ENCODE measurements around the gene PAQR7. TPM values are rescaled to one million over a fixed set of nuclear protein-coding genes. Genes with fewer than 3 reads are reported as not detected.

The PAQR7 gene
- total RNA-seq, 1 donor from 2014 or later = 7.3 TPM

GRCh38 chr1:25820247-25821111, 55.0 kb downstream of the PAQR7 start:
- Histone ChIP-seq H3K9ac (ENCODE audit: low read depth in 1 of 3, low read length in 3 of 3) (peak overlapping the region; percentile 95 to 98 (median 95)), H3K36me3 (ENCODE audit: control insufficient read depth in 3 of 3, insufficient read depth in 3 of 3, low read length in 3 of 3) (peaks cover 10 to 15% (median 15%) of the 10 kb centered on the region in 3 donors), H3K9me3 (ENCODE audit: control insufficient read depth in 3 of 3, low read length in 3 of 3) (no peaks in the 10 kb centered on the region), H3K4me3 (ENCODE audit: low read length in 3 of 3) (peak overlapping the region; percentile 80 to 98 (median 95)), H3K27ac (ENCODE audit: low read depth, low read length) (peak overlapping the region; percentile 91), H3K4me1 (ENCODE audit: control insufficient read depth in 3 of 3, insufficient read depth in 3 of 3, low read length in 3 of 3) (peaks cover 39 to 62% (median 42%) of the 10 kb centered on the region in 3 donors), H3K27me3 (ENCODE audit: control insufficient read depth in 3 of 3, insufficient read depth in 3 of 3, low read length in 3 of 3) (no peaks in the 10 kb centered on the region)

- Histone ChIP-seq H3K4me1 (ENCODE audit: control insufficient read depth in 3 of 3, insufficient read depth in 3 of 3, low read length in 3 of 3) (peaks cover 39 to 59% (median 42%) of the 10 kb centered on the region in 3 donors), H3K4me3 (ENCODE audit: low read length in 3 of 3) (peak within 1 kb of the TSS; percentile 80 to 98 (median 95)), H3K36me3 (ENCODE audit: control insufficient read depth in 3 of 3, insufficient read depth in 3 of 3, low read length in 3 of 3) (peaks cover 12 to 22% (median 18%) of the 10 kb centered on the region in 3 donors), H3K27ac (ENCODE audit: low read depth, low read length) (peak within 1 kb of the TSS; percentile 91), H3K9me3 (ENCODE audit: control insufficient read depth in 3 of 3, low read length in 3 of 3) (no peaks in the 10 kb centered on the region), H3K9ac (ENCODE audit: low read depth in 1 of 3, low read length in 3 of 3) (peak within 1 kb of the TSS; percentile 95 to 98 (median 95)), H3K27me3 (ENCODE audit: control insufficient read depth in 3 of 3, insufficient read depth in 3 of 3, low read length in 3 of 3) (no peaks in the 10 kb centered on the region)
These were observed 55.8 kb downstream of the PAQR7 start, which contains the start of gene MTFR1L for GRCh38 chr1:25819491-25820246. TSS of gene MTFR1L (plus strand) at chr1:25819954. CDS start at chr1:25823105, 3,151 bp downstream.

GRCh38 chr1:25818569-25818968, 56.9 kb downstream of the PAQR7 start:
- no peaks in the 10 kb centered on the region for H3K9me3 ChIP-seq (ENCODE audit: control insufficient read depth in 3 of 3, low read length in 3 of 3)
- H3K36me3 ChIP-seq (ENCODE audit: control insufficient read depth in 3 of 3, insufficient read depth in 3 of 3, low read length in 3 of 3) = peaks cover 19 to 31% (median 29%) of the 10 kb centered on the region in 3 donors
- H3K4me3 ChIP-seq (ENCODE audit: low read length in 3 of 3) = peak overlapping the region; percentile 80 to 98 (median 95)
- H3K27me3 ChIP-seq (ENCODE audit: control insufficient read depth in 3 of 3, insufficient read depth in 3 of 3, low read length in 3 of 3) = no peaks in the 10 kb centered on the region
- peaks cover 39 to 57% (median 41%) of the 10 kb centered on the region in 3 donors for H3K4me1 ChIP-seq (ENCODE audit: control insufficient read depth in 3 of 3, insufficient read depth in 3 of 3, low read length in 3 of 3)
- H3K27ac ChIP-seq (ENCODE audit: low read depth, low read length) = peak overlapping the region; percentile 91
- peak overlapping the region; percentile 95 to 98 (median 95) for H3K9ac ChIP-seq (ENCODE audit: low read depth in 1 of 3, low read length in 3 of 3)

- Histone ChIP-seq H3K9ac (ENCODE audit: low read depth in 1 of 3, low read length in 3 of 3) (peak overlapping the region in 1 of 3 donors; percentile 98), H3K4me1 (ENCODE audit: control insufficient read depth in 3 of 3, insufficient read depth in 3 of 3, low read length in 3 of 3) (peaks cover 33 to 51% (median 36%) of the 10 kb centered on the region in 3 donors), H3K9me3 (ENCODE audit: control insufficient read depth in 3 of 3, low read length in 3 of 3) (no peaks in the 10 kb centered on the region), H3K27ac (ENCODE audit: low read depth, low read length) (peak overlapping the region; percentile 91), H3K4me3 (ENCODE audit: low read length in 3 of 3) (no peak overlapping the region), H3K36me3 (ENCODE audit: control insufficient read depth in 3 of 3, insufficient read depth in 3 of 3, low read length in 3 of 3) (peaks cover 25 to 33% (median 28%) of the 10 kb centered on the region in 3 donors), H3K27me3 (ENCODE audit: control insufficient read depth in 3 of 3, insufficient read depth in 3 of 3, low read length in 3 of 3) (no peaks in the 10 kb centered on the region)
These were observed 57.5 kb downstream of the PAQR7 start for GRCh38 chr1:25817840-25818501.

GRCh38 chr1:25816112-25816718, 59.3 kb downstream of the PAQR7 start:
- H3K27ac ChIP-seq (ENCODE audit: low read depth, low read length) = no peak overlapping the region
- no peaks in the 10 kb centered on the region for H3K9me3 ChIP-seq (ENCODE audit: control insufficient read depth in 3 of 3, low read length in 3 of 3)
- peaks cover 17 to 36% (median 25%) of the 10 kb centered on the region in 3 donors for H3K4me1 ChIP-seq (ENCODE audit: control insufficient read depth in 3 of 3, insufficient read depth in 3 of 3, low read length in 3 of 3)
- peaks cover 35 to 45% (median 40%) of the 10 kb centered on the region in 3 donors for H3K36me3 ChIP-seq (ENCODE audit: control insufficient read depth in 3 of 3, insufficient read depth in 3 of 3, low read length in 3 of 3)
- no peak overlapping the region for H3K4me3 ChIP-seq (ENCODE audit: low read length in 3 of 3)
- H3K9ac ChIP-seq (ENCODE audit: low read depth in 1 of 3, low read length in 3 of 3) = no peak overlapping the region
- H3K27me3 ChIP-seq (ENCODE audit: control insufficient read depth in 3 of 3, insufficient read depth in 3 of 3, low read length in 3 of 3) = no peaks in the 10 kb centered on the region

GRCh38 chr1:25815208-25816111, 60.0 kb downstream of the PAQR7 start:
- Histone ChIP-seq H3K9ac (ENCODE audit: low read depth in 1 of 3, low read length in 3 of 3) (no peak overlapping the region), H3K27me3 (ENCODE audit: control insufficient read depth in 3 of 3, insufficient read depth in 3 of 3, low read length in 3 of 3) (no peaks in the 10 kb centered on the region), H3K27ac (ENCODE audit: low read depth, low read length) (no peak overlapping the region), H3K36me3 (ENCODE audit: control insufficient read depth in 3 of 3, insufficient read depth in 3 of 3, low read length in 3 of 3) (peaks cover 36 to 49% (median 44%) of the 10 kb centered on the region in 3 donors), H3K4me3 (ENCODE audit: low read length in 3 of 3) (no peak overlapping the region), H3K4me1 (ENCODE audit: control insufficient read depth in 3 of 3, insufficient read depth in 3 of 3, low read length in 3 of 3) (peaks cover 18 to 36% (median 26%) of the 10 kb centered on the region in 3 donors), H3K9me3 (ENCODE audit: control insufficient read depth in 3 of 3, low read length in 3 of 3) (no peaks in the 10 kb centered on the region)

- Histone ChIP-seq H3K4me1 (ENCODE audit: control insufficient read depth in 3 of 3, insufficient read depth in 3 of 3, low read length in 3 of 3) (peaks cover 21 to 34% (median 28%) of the 10 kb centered on the region in 3 donors), H3K4me3 (ENCODE audit: low read length in 3 of 3) (no peak overlapping the region), H3K36me3 (ENCODE audit: control insufficient read depth in 3 of 3, insufficient read depth in 3 of 3, low read length in 3 of 3) (peaks cover 43 to 58% (median 52%) of the 10 kb centered on the region in 3 donors), H3K27me3 (ENCODE audit: control insufficient read depth in 3 of 3, insufficient read depth in 3 of 3, low read length in 3 of 3) (no peaks in the 10 kb centered on the region), H3K9ac (ENCODE audit: low read depth in 1 of 3, low read length in 3 of 3) (no peak overlapping the region), H3K27ac (ENCODE audit: low read depth, low read length) (no peak overlapping the region), H3K9me3 (ENCODE audit: control insufficient read depth in 3 of 3, low read length in 3 of 3) (no peaks in the 10 kb centered on the region)
These were observed 60.9 kb downstream of the PAQR7 start for GRCh38 chr1:25814549-25815087.

GRCh38 chr1:25813734-25814471, 61.6 kb downstream of the PAQR7 start:
- Histone ChIP-seq H3K9me3 (ENCODE audit: control insufficient read depth in 3 of 3, low read length in 3 of 3) (no peaks in the 10 kb centered on the region), H3K36me3 (ENCODE audit: control insufficient read depth in 3 of 3, insufficient read depth in 3 of 3, low read length in 3 of 3) (peaks cover 50 to 64% (median 60%) of the 10 kb centered on the region in 3 donors), H3K9ac (ENCODE audit: low read depth in 1 of 3, low read length in 3 of 3) (peak overlapping the region in 1 of 3 donors; percentile 40), H3K27ac (ENCODE audit: low read depth, low read length) (no peak overlapping the region), H3K27me3 (ENCODE audit: control insufficient read depth in 3 of 3, insufficient read depth in 3 of 3, low read length in 3 of 3) (no peaks in the 10 kb centered on the region), H3K4me3 (ENCODE audit: low read length in 3 of 3) (no peak overlapping the region), H3K4me1 (ENCODE audit: control insufficient read depth in 3 of 3, insufficient read depth in 3 of 3, low read length in 3 of 3) (peaks cover 18 to 27% (median 24%) of the 10 kb centered on the region in 3 donors)
